GM12875 (cell line): ENCODE data around the gene GRID1.

Experiments
- H3K4me3 ChIP-seq: one replicate; pipeline ENCODE4 v1.5.1; 2011; ENCODE audit warnings: low read depth, low read length, control low read depth
- CTCF ChIP-seq: IDR thresholded peaks from 2 replicates; pipeline ENCODE4 v1.5.1; 2011; ENCODE audit warnings: low read depth, mild to moderate bottlenecking, control low read depth, inconsistent platforms, low read length, moderate library complexity, borderline replicate concordance; ENCODE audit not compliant: insufficient read depth

Gene GRID1

GRCh38 chr10:86164174-86164774 lies 202.3 kb downstream of the GRID1 start:
- H3K4me3 ChIP-seq, result no peak overlapping the region
- TF ChIP-seq CTCF, result no peak

GRCh38 chr10:86163522-86164173 lies 202.9 kb downstream of the GRID1 start:
- H3K4me3 ChIP-seq, result no peak overlapping the region
- no peak for TF ChIP-seq CTCF

GRCh38 chr10:86162696-86163400 lies 203.7 kb downstream of the GRID1 start:
- H3K4me3 ChIP-seq, result no peak overlapping the region
- TF ChIP-seq CTCF, result no peak

GRCh38 chr10:86162036-86162435 lies 204.6 kb downstream of the GRID1 start:
- no peak for TF ChIP-seq CTCF
- H3K4me3 ChIP-seq, result no peak overlapping the region

GRCh38 chr10:86160890-86161585 lies 205.6 kb downstream of the GRID1 start:
- no peak for TF ChIP-seq CTCF
- no peak overlapping the region for H3K4me3 ChIP-seq

GRCh38 chr10:86159797-86160196 lies 206.8 kb downstream of the GRID1 start:
- no peak for TF ChIP-seq CTCF
- no peak overlapping the region for H3K4me3 ChIP-seq
